Measurements from ENCODE around the gene TRIM44.
"Not testable (repeated sequence)": the region's sequence is repeated elsewhere in the genome, so short reads cannot be mapped to it uniquely, and the experiment has no call there.

Gene TRIM44

DNA sequence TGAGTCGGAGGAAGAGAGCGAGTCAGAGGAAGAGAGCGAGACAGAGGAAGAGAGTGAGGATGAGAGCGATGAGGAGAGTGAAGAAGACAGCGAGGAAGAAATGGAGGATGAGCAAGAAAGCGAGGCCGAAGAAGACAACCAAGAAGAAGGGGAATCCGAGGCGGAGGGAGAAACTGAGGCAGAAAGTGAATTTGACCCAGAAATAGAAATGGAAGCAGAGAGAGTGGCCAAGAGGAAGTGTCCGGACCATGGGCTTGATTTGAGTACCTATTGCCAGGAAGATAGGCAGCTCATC is 780 bp downstream of the TRIM44 start:
- Histone ChIP-seq H3K9ac (no peak overlapping the region), H3K27me3 (ENCODE audit: control insufficient read depth, insufficient read depth, low read length) (no peaks in the 10 kb centered on the region), H3K79me2 (peaks cover 3% of the 10 kb centered on the region), H3K4me1 (no peaks in the 10 kb centered on the region), H3K9me3 (ENCODE audit: control insufficient read depth, low read length) (no peaks in the 10 kb centered on the region), H2AFZ (peak overlapping the region; percentile 97), H3K27ac (peak overlapping the region; percentile 72), H3K36me3 (ENCODE audit: control insufficient read depth, insufficient read depth, low read length) (no peaks in the 10 kb centered on the region), H3K4me3 (ENCODE audit: low read depth, low read length) (peak overlapping the region; percentile 52), H3K4me2 (ENCODE audit: low read length) (peak overlapping the region; percentile 71)
- TF ChIP-seq, protein P1, sequence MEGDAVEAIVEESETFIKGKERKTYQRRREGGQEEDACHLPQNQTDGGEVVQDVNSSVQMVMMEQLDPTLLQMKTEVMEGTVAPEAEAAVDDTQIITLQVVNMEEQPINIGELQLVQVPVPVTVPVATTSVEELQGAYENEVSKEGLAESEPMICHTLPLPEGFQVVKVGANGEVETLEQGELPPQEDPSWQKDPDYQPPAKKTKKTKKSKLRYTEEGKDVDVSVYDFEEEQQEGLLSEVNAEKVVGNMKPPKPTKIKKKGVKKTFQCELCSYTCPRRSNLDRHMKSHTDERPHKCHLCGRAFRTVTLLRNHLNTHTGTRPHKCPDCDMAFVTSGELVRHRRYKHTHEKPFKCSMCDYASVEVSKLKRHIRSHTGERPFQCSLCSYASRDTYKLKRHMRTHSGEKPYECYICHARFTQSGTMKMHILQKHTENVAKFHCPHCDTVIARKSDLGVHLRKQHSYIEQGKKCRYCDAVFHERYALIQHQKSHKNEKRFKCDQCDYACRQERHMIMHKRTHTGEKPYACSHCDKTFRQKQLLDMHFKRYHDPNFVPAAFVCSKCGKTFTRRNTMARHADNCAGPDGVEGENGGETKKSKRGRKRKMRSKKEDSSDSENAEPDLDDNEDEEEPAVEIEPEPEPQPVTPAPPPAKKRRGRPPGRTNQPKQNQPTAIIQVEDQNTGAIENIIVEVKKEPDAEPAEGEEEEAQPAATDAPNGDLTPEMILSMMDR (IDR thresholded peaks at IDR 0.05): no peak

DNA sequence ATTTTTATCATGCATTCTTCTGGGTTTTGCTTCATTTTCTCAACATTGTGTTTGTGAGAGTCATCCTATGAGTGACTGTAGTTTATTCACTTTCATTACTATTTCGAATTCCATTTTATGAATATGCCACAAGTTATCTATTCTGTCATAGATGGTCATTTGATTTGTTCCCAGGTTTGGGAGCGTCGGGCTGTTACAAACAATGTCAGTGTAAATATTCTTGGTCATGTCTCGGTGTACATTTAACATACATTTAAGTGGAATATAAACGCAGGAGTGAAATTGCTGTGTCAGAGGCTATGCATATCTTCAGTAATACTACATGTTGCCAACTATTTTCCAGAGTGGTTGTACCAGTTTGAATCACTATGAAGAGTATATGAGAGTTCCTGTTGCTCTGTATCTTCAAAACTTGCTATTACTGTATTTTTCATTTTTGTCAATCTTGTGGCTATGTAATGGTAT is 2.4 kb downstream of the TRIM44 start:
- no peaks in the 10 kb centered on the region for H3K36me3 ChIP-seq (ENCODE audit: control insufficient read depth, insufficient read depth, low read length)
- peaks cover 3% of the 10 kb centered on the region for H3K79me2 ChIP-seq
- no peak overlapping the region for H3K27ac ChIP-seq
- H2AFZ ChIP-seq: no peak overlapping the region
- H3K4me1 ChIP-seq: no peaks in the 10 kb centered on the region
- no peak overlapping the region for H3K4me2 ChIP-seq (ENCODE audit: low read length)
- no peaks in the 10 kb centered on the region for H3K9me3 ChIP-seq (ENCODE audit: control insufficient read depth, low read length)
- no peaks in the 10 kb centered on the region for H3K27me3 ChIP-seq (ENCODE audit: control insufficient read depth, insufficient read depth, low read length)
- no peak overlapping the region for H3K4me3 ChIP-seq (ENCODE audit: low read depth, low read length)
- H3K9ac ChIP-seq: no peak overlapping the region
- TF ChIP-seq, protein P1 (IDR thresholded peaks at IDR 0.05): no peak

DNA sequence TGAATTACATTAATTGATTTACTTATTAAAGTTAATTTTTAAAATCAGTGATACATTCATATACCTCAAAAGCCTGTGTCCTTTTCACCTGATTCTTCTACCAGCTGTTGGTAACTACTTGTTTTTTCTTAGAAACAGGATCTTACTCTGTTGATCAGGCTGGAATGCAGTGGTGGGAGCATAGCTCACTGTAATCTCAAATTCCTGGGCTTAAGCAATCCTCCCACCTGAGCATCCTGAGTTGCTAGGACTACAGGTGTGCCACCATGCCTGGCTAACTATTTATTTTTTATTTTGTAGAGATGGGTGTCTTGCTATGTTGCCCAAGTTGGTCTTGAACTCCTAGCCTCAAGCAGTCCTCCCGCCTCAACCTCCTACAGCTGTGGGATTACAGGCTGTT is 4.7 kb downstream of the TRIM44 start:
- no peaks in the 10 kb centered on the region for H3K9me3 ChIP-seq (ENCODE audit: control insufficient read depth, low read length)
- no peak overlapping the region for H2AFZ ChIP-seq
- no peak overlapping the region for H3K4me2 ChIP-seq (ENCODE audit: low read length)
- peaks cover 3% of the 10 kb centered on the region for H3K79me2 ChIP-seq
- TF ChIP-seq, protein P1 (IDR thresholded peaks at IDR 0.05): no peak
- no peaks in the 10 kb centered on the region for H3K4me1 ChIP-seq
- no peaks in the 10 kb centered on the region for H3K36me3 ChIP-seq (ENCODE audit: control insufficient read depth, insufficient read depth, low read length)
- no peaks in the 10 kb centered on the region for H3K27me3 ChIP-seq (ENCODE audit: control insufficient read depth, insufficient read depth, low read length)
- no peak overlapping the region for H3K9ac ChIP-seq
- no peak overlapping the region for H3K27ac ChIP-seq
- H3K4me3 ChIP-seq (ENCODE audit: low read depth, low read length): no peak overlapping the region

DNA sequence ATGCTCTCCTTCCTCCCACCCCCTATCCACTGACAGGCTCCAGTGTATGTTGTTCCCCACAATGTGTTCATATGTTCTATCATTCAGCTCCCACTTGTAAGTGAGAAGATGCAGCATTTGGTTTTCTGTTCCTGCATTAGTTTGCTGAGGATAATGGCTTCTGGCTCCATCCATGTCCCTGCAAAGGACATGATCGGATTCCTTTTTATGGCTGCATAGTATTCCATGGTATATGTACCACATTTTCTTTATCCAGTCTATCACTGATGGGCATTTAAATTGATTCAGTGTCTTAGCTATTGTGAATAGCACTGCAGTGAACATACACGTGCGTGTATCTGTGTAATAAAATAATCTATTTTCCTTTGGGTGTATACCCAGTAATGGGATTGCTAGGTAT is 5.8 kb downstream of the TRIM44 start:
- not testable (repeated sequence) for H3K27me3 ChIP-seq (ENCODE audit: control insufficient read depth, insufficient read depth, low read length); H3K27ac ChIP-seq; H3K79me2 ChIP-seq; H3K4me2 ChIP-seq (ENCODE audit: low read length); H3K36me3 ChIP-seq (ENCODE audit: control insufficient read depth, insufficient read depth, low read length); H2AFZ ChIP-seq; H3K9me3 ChIP-seq (ENCODE audit: control insufficient read depth, low read length); H3K9ac ChIP-seq; H3K4me1 ChIP-seq; H3K4me3 ChIP-seq (ENCODE audit: low read depth, low read length)

DNA sequence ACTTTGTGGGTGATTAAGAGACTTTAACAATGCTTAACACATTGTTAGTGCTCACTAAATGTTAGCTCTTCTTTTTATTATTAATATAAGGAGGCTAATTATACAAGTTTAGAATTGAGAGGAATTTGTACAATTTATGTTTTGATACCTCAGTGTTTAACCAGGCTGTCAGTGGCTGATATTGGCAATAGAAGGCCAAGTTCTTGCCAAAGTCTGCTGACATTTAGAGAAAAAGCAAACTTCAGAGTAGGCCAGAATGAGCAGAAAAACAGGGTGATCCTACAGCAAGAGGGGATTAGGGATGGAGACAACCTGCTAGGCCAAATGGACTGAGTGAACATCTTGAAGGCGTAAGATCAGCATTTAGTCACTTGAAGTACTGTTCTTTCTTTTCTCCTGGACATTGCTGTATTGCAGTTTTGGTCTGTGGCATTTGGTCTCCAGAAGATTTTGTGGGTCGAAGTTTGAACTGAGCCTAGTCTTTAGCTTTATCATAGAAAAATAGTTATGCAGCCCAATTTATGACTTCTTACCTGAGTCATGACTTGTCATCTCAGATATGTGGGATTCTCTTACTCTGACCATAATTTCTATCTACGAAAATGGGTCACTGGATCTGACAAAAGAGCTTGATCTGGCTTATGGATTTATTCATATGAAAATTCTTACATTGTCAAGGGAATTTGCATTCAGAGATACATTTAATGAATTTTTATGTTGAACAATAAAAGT is 9.0 kb downstream of the TRIM44 start:
- TF ChIP-seq, protein P1 (IDR thresholded peaks at IDR 0.05): no peak
- Histone ChIP-seq H3K9ac (no peak overlapping the region), H3K36me3 (ENCODE audit: control insufficient read depth, insufficient read depth, low read length) (no peaks in the 10 kb centered on the region), H2AFZ (no peak overlapping the region), H3K9me3 (ENCODE audit: control insufficient read depth, low read length) (no peaks in the 10 kb centered on the region), H3K4me2 (ENCODE audit: low read length) (no peak overlapping the region), H3K27me3 (ENCODE audit: control insufficient read depth, insufficient read depth, low read length) (no peaks in the 10 kb centered on the region), H3K4me1 (no peaks in the 10 kb centered on the region), H3K27ac (no peak overlapping the region), H3K4me3 (ENCODE audit: low read depth, low read length) (no peak overlapping the region), H3K79me2 (peaks cover 2% of the 10 kb centered on the region)
